A549 (cell line): ENCODE measurements around the gene CD300A. TPM values are rescaled to one million over a fixed set of nuclear protein-coding genes. Genes with fewer than 3 reads are reported as not detected.

Source experiments
- ATAC-seq, 2 experiments: fragments of 200-7000 bp in 1 of 2; fragments of >200 bp in 1 of 2; cut with Nextera tagmentation in 1 of 2; cut with Tn5 transposase in 1 of 2; 3 replicates each; pipeline versions ENCODE4 v1.8.0 to v1.9.1; 2018 to 2020; ENCODE audit warnings: mild to moderate bottlenecking in 1 of 2, moderate library complexity in 1 of 2
- CTCF ChIA-PET: fragments of 300-600 bp; sonication (Branson Sonifier 250); formaldehyde crosslinking; extraction: SDS; loops from one replicate; lab custom pipeline; 2021; ENCODE audit warnings: antibody characterized with exemption, inconsistent platforms; lab: Yijun Ruan, JAX
- POLR2A ChIA-PET: fragments of 350-600 bp; formaldehyde crosslinking; extraction: SDS; loops from one replicate; lab custom pipeline; 2021; ENCODE audit warnings: antibody characterized with exemption, inconsistent platforms; lab: Yijun Ruan, JAX
- DNase-seq, 2 experiments: peaks; one replicate each; pipeline versions ENCODE4 v3.0.0 to v3.0.0-alpha.2; 2011 to 2016; ENCODE audit warnings: low read depth in 1 of 2, low spot score in 1 of 2
- FAIRE-seq: peaks from 2 replicates; lab custom pipeline; 2011; peaks lifted over from hg19 to GRCh38; lab: Jason Lieb, UNC
- H3K27ac ChIP-seq, 2 experiments: fragments of >200 bp; sonication (Bioruptor Twin); formaldehyde crosslinking; 3 replicates each; pipeline ENCODE4 v1.5.1; 2016 to 2017
- H3K4me1 ChIP-seq: fragments of >200 bp; sonication (Bioruptor Twin); formaldehyde crosslinking; 3 replicates; pipeline ENCODE4 v1.6.1; 2016
- H3K4me2 ChIP-seq: fragments of >200 bp; sonication (Bioruptor Twin); formaldehyde crosslinking; 3 replicates; pipeline ENCODE4 v1.6.1; 2016
- H3K4me3 ChIP-seq: fragments of >200 bp; sonication (Bioruptor Twin); formaldehyde crosslinking; 3 replicates; pipeline ENCODE4 v1.5.1; 2016
- H3K9me3 ChIP-seq: fragments of >200 bp; sonication (Bioruptor Twin); formaldehyde crosslinking; 3 replicates; pipeline ENCODE4 v1.6.1; 2016
- CBX2 ChIP-seq: fragments of 200-600 bp; sonication (generic); IDR thresholded peaks from 2 replicates; pipeline ENCODE4 v1.6.1; 2016; ENCODE audit warnings: low read depth, mild to moderate bottlenecking, borderline replicate concordance
- CBX8 ChIP-seq: fragments of 200-600 bp; sonication (generic); IDR thresholded peaks from 2 replicates; pipeline ENCODE4 v1.6.1; 2016
- CEBPB ChIP-seq, 2 experiments: fragments of >200 bp in 1 of 2; sonication (Bioruptor Twin) in 1 of 2; formaldehyde crosslinking in 1 of 2; IDR thresholded peaks; 2 replicates each; pipeline ENCODE4 v1.6.1; 2012 to 2016
- CHD2 ChIP-seq: fragments of 150-350 bp; IDR thresholded peaks from 2 replicates; pipeline ENCODE4 v1.6.1; 2014; ENCODE audit warnings: low read length; ENCODE audit not compliant: partially characterized antibody
- CHD4 ChIP-seq: fragments of 200-600 bp; sonication (generic); IDR thresholded peaks from 2 replicates; pipeline ENCODE4 v1.6.1; 2016; ENCODE audit warnings: antibody characterized with exemption, mild to moderate bottlenecking, borderline replicate concordance
- E2F6 ChIP-seq: IDR thresholded peaks from 2 replicates; pipeline ENCODE4 v1.6.1; 2012; ENCODE audit warnings: low read depth, borderline replicate concordance
- ELK1 ChIP-seq: fragments of 150-350 bp; IDR thresholded peaks from 2 replicates; pipeline ENCODE4 v1.6.1; 2014; ENCODE audit warnings: low read depth, mild to moderate bottlenecking, low read length
- ESRRA ChIP-seq: fragments of 150-350 bp; IDR thresholded peaks from 2 replicates; pipeline ENCODE4 v1.6.1; 2014; ENCODE audit warnings: mild to moderate bottlenecking, low read length, borderline replicate concordance
- GATA3 ChIP-seq: IDR thresholded peaks from 2 replicates; pipeline ENCODE4 v1.6.1; 2012; ENCODE audit warnings: borderline replicate concordance
- HDAC2 ChIP-seq: fragments of 200-600 bp; sonication (generic); IDR thresholded peaks from 2 replicates; pipeline ENCODE4 v1.6.1; 2016
- HEYL ChIP-seq: fragments of 250-450 bp; sonication (Bioruptor Pico); IDR thresholded peaks from 2 replicates; pipeline ENCODE4 v1.8.0; 2021; ENCODE audit warnings: mild to moderate bottlenecking, moderate library complexity
- HOXA7 ChIP-seq: fragments of 250-450 bp; sonication (Bioruptor Pico); IDR thresholded peaks from 2 replicates; pipeline ENCODE4 v1.5.0; 2020; ENCODE audit warnings: mild to moderate bottlenecking, moderate library complexity
- HOXB13 ChIP-seq: fragments of 250-450 bp; sonication (Bioruptor Pico); IDR thresholded peaks from 2 replicates; pipeline ENCODE4 v1.5.0; 2020; ENCODE audit warnings: low read depth, mild to moderate bottlenecking, moderate library complexity
- HOXB5 ChIP-seq: fragments of 250-450 bp; sonication (Bioruptor Pico); IDR thresholded peaks from 2 replicates; pipeline ENCODE4 v1.5.0; 2020; ENCODE audit warnings: mild to moderate bottlenecking, moderate library complexity
- JUNB ChIP-seq: fragments of >200 bp; sonication (Bioruptor Twin); formaldehyde crosslinking; IDR thresholded peaks from 2 replicates; pipeline ENCODE4 v1.6.1; 2016
- KDM1A ChIP-seq: fragments of 200-600 bp; sonication (generic); IDR thresholded peaks from 2 replicates; pipeline ENCODE4 v1.6.1; 2016; ENCODE audit warnings: low read depth, mild to moderate bottlenecking
- KDM5A ChIP-seq: fragments of 200-600 bp; sonication (generic); IDR thresholded peaks from 2 replicates; pipeline ENCODE4 v1.6.1; 2016; ENCODE audit warnings: antibody characterized with exemption, mild to moderate bottlenecking
- MAFK ChIP-seq: fragments of 450-650 bp; IDR thresholded peaks from 2 replicates; pipeline ENCODE4 v1.6.1; 2014; ENCODE audit not compliant: partially characterized antibody
- RFX5 ChIP-seq: fragments of 450-650 bp; IDR thresholded peaks from 2 replicates; pipeline ENCODE4 v1.7.1; 2014; ENCODE audit warnings: antibody characterized with exemption, mild to moderate bottlenecking, moderate library complexity
- RNF2 ChIP-seq: fragments of 200-600 bp; sonication (generic); IDR thresholded peaks from 2 replicates; pipeline ENCODE4 v1.6.1; 2016; ENCODE audit warnings: low read depth, mild to moderate bottlenecking, antibody characterized with exemption, moderate library complexity, borderline replicate concordance
- SREBF2 ChIP-seq: fragments of 450-650 bp; IDR thresholded peaks from 2 replicates; pipeline ENCODE4 v1.6.1; 2014; ENCODE audit warnings: mild to moderate bottlenecking, moderate library complexity
- ZFP36 ChIP-seq: fragments of 450-650 bp; IDR thresholded peaks from 2 replicates; pipeline ENCODE4 v1.6.1; 2014; ENCODE audit warnings: borderline replicate concordance; ENCODE audit not compliant: partially characterized antibody
- ZNF302 ChIP-seq: fragments of 250-450 bp; sonication (Bioruptor Pico); IDR thresholded peaks from 2 replicates; pipeline ENCODE4 v1.9.0; 2021; ENCODE audit warnings: inconsistent platforms, mild to moderate bottlenecking, moderate library complexity
- ZSCAN20 ChIP-seq: fragments of 250-450 bp; sonication (Bioruptor Pico); IDR thresholded peaks from 2 replicates; pipeline ENCODE4 v1.8.0; 2022; ENCODE audit warnings: mild to moderate bottlenecking, moderate library complexity
- WGBS: methylation state at CpG from one replicate; pipeline ENCODE4 v1.1.6; 2017; ENCODE audit errors: missing lambda C conversion rate; 5-methylcytosine and 5-hydroxymethylcytosine counted together
- polyA minus RNA-seq: library from RNA; depleted of rRNA, polyadenylated mRNA; stranded (reverse); fragments of >200 nt; gene quantifications from 2 replicates; pipeline ENCODE4 v1.2.3, GENCODE V29; 2011; rRNA and poly(A)+ RNA removed
- polyA plus RNA-seq, 4 experiments: library from polyadenylated mRNA; depleted of rRNA in 3 of 4; stranded (reverse); fragments of >200 nt; fragmentation: RNase III in 1 of 4; extraction: RNeasy Plus Mini Kit Qiagen cat#74134 plus additional on column Dnase treatment in 1 of 4; gene quantifications; 2 replicates in 3 of 4; 3 replicates in 1 of 4; pipeline ENCODE4 v1.2.3, GENCODE V29; 2011 to 2017
- TF ChIP-seq, protein P1 (sequence below): fragments of 250-450 bp; sonication (Bioruptor Pico); IDR thresholded peaks from 2 replicates; pipeline ENCODE4 v1.5.0; 2021; ENCODE audit warnings: mild to moderate bottlenecking, moderate library complexity, borderline replicate concordance
- TF ChIP-seq, protein P2 (sequence below): IDR thresholded peaks from 2 replicates; pipeline ENCODE4 v1.6.1; 2012

The CD300A gene
- polyA plus RNA-seq (2011; rRNA removed) (not detected in 2 replicates), polyA plus RNA-seq (2017; fragmentation: RNase III; extraction: RNeasy Plus Mini Kit Qiagen cat#74134 plus additional on column Dnase treatment) (not detected in 3 replicates), polyA minus RNA-seq (not detected in 2 replicates)
- not detected in 2 replicates for polyA plus RNA-seq (2012; cell fraction: cytosol; rRNA removed)
- polyA plus RNA-seq (2012; cell fraction: nucleus; rRNA removed) = 0.04 TPM in 1 of 2 replicates, not detected in the other

GRCh38 chr17:74466111-74466827 is at the start of gene CD300A:
Gene CD300A (plus strand): TSS chr17:74466634. CDS start chr17:74466704, 70 bp downstream.
- no peak for DNase-seq
- no peaks in the 10 kb centered on the region for H3K4me1 ChIP-seq
- no peak within 1 kb of the TSS for H3K4me2 ChIP-seq
- 66% methylated on average over 25 of the region's 25 CpGs for whole genome bisulfite sequencing
- no peaks in the 10 kb centered on the region for H3K9me3 ChIP-seq
- no peak for TF ChIP-seq HEYL (CRISPR knock-in tag)
- no peak for TF ChIP-seq HOXB13
- TF ChIP-seq SREBF2 = no peak
- no peak for TF ChIP-seq KDM5A
- no peak for TF ChIP-seq HOXB5 (CRISPR knock-in tag)
- no peak for TF ChIP-seq CBX2
- no peak for TF ChIP-seq E2F6
- TF ChIP-seq RNF2 = no peak
- TF ChIP-seq MAFK = no peak
- no peak for TF ChIP-seq KDM1A
- no peak for TF ChIP-seq RFX5
- TF ChIP-seq ELK1 = no peak
- no peak for TF ChIP-seq ESRRA
- TF ChIP-seq ZSCAN20 = no peak
- TF ChIP-seq CEBPB (IDR thresholded peaks at IDR 0.05) = no peak
- TF ChIP-seq CBX8 = no peak
- TF ChIP-seq, protein P1, sequence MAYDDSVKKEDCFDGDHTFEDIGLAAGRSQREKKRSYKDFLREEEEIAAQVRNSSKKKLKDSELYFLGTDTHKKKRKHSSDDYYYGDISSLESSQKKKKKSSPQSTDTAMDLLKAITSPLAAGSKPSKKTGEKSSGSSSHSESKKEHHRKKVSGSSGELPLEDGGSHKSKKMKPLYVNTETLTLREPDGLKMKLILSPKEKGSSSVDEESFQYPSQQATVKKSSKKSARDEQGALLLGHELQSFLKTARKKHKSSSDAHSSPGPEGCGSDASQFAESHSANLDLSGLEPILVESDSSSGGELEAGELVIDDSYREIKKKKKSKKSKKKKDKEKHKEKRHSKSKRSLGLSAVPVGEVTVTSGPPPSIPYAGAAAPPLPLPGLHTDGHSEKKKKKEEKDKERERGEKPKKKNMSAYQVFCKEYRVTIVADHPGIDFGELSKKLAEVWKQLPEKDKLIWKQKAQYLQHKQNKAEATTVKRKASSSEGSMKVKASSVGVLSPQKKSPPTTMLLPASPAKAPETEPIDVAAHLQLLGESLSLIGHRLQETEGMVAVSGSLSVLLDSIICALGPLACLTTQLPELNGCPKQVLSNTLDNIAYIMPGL (CRISPR knock-in tag) = no peak
- TF ChIP-seq, protein P2, sequence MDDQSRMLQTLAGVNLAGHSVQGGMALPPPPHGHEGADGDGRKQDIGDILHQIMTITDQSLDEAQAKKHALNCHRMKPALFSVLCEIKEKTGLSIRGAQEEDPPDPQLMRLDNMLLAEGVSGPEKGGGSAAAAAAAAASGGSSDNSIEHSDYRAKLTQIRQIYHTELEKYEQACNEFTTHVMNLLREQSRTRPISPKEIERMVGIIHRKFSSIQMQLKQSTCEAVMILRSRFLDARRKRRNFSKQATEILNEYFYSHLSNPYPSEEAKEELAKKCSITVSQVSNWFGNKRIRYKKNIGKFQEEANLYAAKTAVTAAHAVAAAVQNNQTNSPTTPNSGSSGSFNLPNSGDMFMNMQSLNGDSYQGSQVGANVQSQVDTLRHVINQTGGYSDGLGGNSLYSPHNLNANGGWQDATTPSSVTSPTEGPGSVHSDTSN = no peak
- H3K27ac ChIP-seq = no peak within 1 kb of the TSS
- no peak within 1 kb of the TSS for H3K4me3 ChIP-seq
- POLR2A ChIA-PET = no interaction called here
- ATAC-seq = peak; percentile 10 to 47; a peak in 3 of 6 replicates
- CTCF ChIA-PET = interaction anchor here (1.0 to 11.3 kb wide), 4 partner anchors 9 to 100 kb away, joined by 4 to 86 read pairs (median 7); no protein-coding TSS in a partner anchor
- no peak for FAIRE-seq

DNA sequence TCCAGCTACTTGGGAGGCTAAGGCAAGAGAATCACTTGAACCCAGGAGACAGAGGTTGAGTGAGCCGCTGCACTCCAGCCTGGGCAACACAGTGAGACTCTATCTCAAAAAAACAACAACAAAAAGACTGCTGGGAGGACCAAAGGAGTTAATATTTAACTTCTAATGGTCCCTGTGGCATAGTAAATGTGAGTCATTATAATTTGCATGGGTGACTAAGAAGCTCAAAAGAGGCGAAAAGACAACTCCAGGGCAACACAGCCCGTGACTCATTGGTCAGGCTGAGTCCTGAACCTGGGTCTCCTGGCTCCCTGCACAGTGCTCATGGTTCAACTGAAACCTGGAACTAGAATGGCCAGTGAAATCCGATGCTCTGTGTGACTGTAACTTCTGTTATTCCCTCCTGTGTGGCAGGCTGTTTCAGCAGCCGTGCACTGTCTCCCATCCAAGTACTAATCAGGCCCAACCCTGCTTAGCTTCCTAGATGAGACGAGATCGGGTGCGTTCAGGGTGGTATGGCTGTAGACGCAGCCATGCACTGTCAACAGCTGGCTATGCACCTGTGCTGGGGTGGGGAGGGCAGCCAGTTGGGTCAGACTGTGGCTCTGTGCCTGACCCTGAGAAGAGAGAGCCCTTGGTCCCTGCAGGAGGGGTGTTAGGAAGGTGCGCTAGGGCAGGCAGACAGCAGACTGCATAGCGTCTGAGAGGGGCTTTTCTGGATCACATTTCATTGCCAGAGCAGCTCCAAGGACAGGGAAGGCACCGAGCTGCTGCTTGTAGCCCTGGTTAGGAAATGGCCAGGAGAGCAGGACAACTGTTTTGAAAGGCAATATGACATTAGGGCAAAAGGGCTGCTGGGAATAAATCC is 49.0 kb upstream of the CD300A start:
- DNase-seq (peak; percentile 90 to 98), FAIRE-seq (peak; percentile 95), ATAC-seq (peak; percentile 98 to 99)
- WGBS = 25% methylated on average over 12 of the region's 12 CpGs
- Histone ChIP-seq H3K27ac (peak overlapping the region; percentile 70 to 86), H3K4me1 (peaks cover 28% of the 10 kb centered on the region), H3K4me3 (0 out of 3 replicates have a peak overlapping the region, but pooled peaks have one; percentile 6), H3K4me2 (peak overlapping the region; percentile 77), H3K9me3 (no peaks in the 10 kb centered on the region)
- POLR2A ChIA-PET = interaction anchor here (0.6 to 2.0 kb wide), 7 partner anchors 10 to 152 kb away, joined by 3 to 20 read pairs (median 4); no protein-coding TSS in a partner anchor
- CTCF ChIA-PET = interaction anchor here (0.7 to 5.9 kb wide), 13 partner anchors 8 to 115 kb away, joined by 3 to 25 read pairs (median 7); partner anchors contain the start of genes CD300LB and GPRC5C
- TF ChIP-seq ZNF302 (CRISPR knock-in tag) (no peak), CHD2 (no peak), CBX2 (no peak), JUNB (peak; percentile 90), ELK1 (no peak), HOXA7 (CRISPR knock-in tag) (no peak), HDAC2 (peak; percentile 39; the same call in 1 of the 2 replicates), ZFP36 (peak; percentile 88), ZSCAN20 (no peak), GATA3 (peak; percentile 38; the same call in 1 of the 2 replicates), SREBF2 (peak; percentile 14; the same call in 1 of the 2 replicates), CHD4 (peak; percentile 87), HOXB5 (CRISPR knock-in tag) (no peak)
